Right lobe of liver (tissue), 6 donors: ENCODE measurements around the gene GPR183. TPM values are rescaled to one million over a fixed set of nuclear protein-coding genes. Genes with fewer than 3 reads are reported as not detected.

Experiments used
- ATAC-seq, 4 donors: fragments of 200-7000 bp; cut with Tn5 transposase; one replicate each; pipeline ENCODE4 v1.9.1; 2020; ENCODE audit warnings: mild to moderate bottlenecking in 4 of 4, moderate library complexity in 4 of 4
- DNase-seq, 3 donors: peaks; one replicate each; pipeline ENCODE4 v3.0.0-alpha.2; 2020
- H3K27ac ChIP-seq, 3 donors: fragments of 200-600 bp; one replicate each; pipeline ENCODE4 v1.8.0; 2022
- H3K27me3 ChIP-seq, 2 donors: fragments of 200-600 bp; one replicate each; pipeline ENCODE4 v1.8.0; 2022
- H3K36me3 ChIP-seq, 4 donors: fragments of 200-600 bp; sonication (generic) in 1 of 4; one replicate each; pipeline versions ENCODE4 v1.5.1 to v1.8.0; 2017 to 2022; ENCODE audit warnings: control low read depth in 1 of 4
- H3K4me1 ChIP-seq, 4 donors: fragments of 200-600 bp; sonication (generic) in 1 of 4; one replicate each; pipeline versions ENCODE4 v1.5.1 to v1.8.0; 2017 to 2022; ENCODE audit warnings: control low read depth in 1 of 4
- H3K4me3 ChIP-seq, 3 donors: fragments of 200-600 bp; one replicate each; pipeline ENCODE4 v1.8.0; 2022
- H3K9me3 ChIP-seq, 4 donors: fragments of 200-600 bp; sonication (generic) in 1 of 4; one replicate each; pipeline versions ENCODE4 v1.5.1 to v1.8.0; 2017 to 2022; ENCODE audit warnings: control low read depth in 1 of 4
- POLR2A ChIP-seq: fragments of 450-650 bp; IDR thresholded peaks from one replicate; pipeline ENCODE4 v1.6.1; 2017; ENCODE audit warnings: antibody characterized with exemption, mild to moderate bottlenecking
- WGBS: methylation state at CpG from one replicate; pipeline ENCODE4 v1.1.6; 2018; ENCODE audit warnings: low coverage, low lambda C conversion rate; ENCODE audit not compliant: insufficient coverage; ENCODE audit errors: missing lambda C conversion rate; 5-methylcytosine and 5-hydroxymethylcytosine counted together
- intact Hi-C, 2 donors: fragments of 100-400 bp; cut with DNase I; formaldehyde crosslinking; loops; one replicate each; pipeline versions ENCODE4 v1.11.2 to v1.14.1; 2022
- total RNA-seq, 6 experiments: library from RNA; depleted of rRNA in 2 of 6; stranded (reverse); fragments of >200 nt in 2 of 6; fragmentation: NEBNext Ultra II Directional in 3 of 6; extraction: Animal tissue kit (Norgen Biotek cat#: 25700) in 3 of 6; gene quantifications; one replicate each; pipeline versions ENCODE4 v1.1.0 to v1.2.4, GENCODE V29; 2016 to 2023
- TF ChIP-seq, protein P1 (sequence below), 4 donors: fragments of 200-600 bp in 3 of 4; fragments of 450-650 bp in 1 of 4; IDR thresholded peaks; one replicate each; pipeline versions ENCODE4 v1.5.1 to v1.8.0; 2016 to 2022; ENCODE audit warnings: antibody characterized with exemption in 4 of 4, mild to moderate bottlenecking in 2 of 4
- donor health status: DM: no; HTN: yes; CAD: no.
- donor health status: DM: no; HTN: no; CAD: no.
- donor health status: DM: no; HTN: no; CAD: no.
- donor health status: DM: no; HTN: yes; CAD: no.
- donor health status: DM: no; HTN: yes; CAD: no.

GPR183 gene
- total RNA-seq, 6 experiments from 2014 or later = 0.26 to 3.2 (median 1.0) TPM

GRCh38 chr13:99311748-99312492, 4.7 kb upstream of the GPR183 start:
- Histone ChIP-seq H3K4me1 (peaks cover 0 to 10% (median 0%) of the 10 kb centered on the region in 4 donors), H3K4me3 (no peak overlapping the region), H3K9me3 (no peaks in the 10 kb centered on the region), H3K36me3 (no peaks in the 10 kb centered on the region), H3K27me3 (no peaks in the 10 kb centered on the region), H3K27ac (no peak overlapping the region)
- WGBS = 83% methylated on average over 8 of the region's 10 CpGs
- no peak for DNase-seq
- TF ChIP-seq, protein P1, sequence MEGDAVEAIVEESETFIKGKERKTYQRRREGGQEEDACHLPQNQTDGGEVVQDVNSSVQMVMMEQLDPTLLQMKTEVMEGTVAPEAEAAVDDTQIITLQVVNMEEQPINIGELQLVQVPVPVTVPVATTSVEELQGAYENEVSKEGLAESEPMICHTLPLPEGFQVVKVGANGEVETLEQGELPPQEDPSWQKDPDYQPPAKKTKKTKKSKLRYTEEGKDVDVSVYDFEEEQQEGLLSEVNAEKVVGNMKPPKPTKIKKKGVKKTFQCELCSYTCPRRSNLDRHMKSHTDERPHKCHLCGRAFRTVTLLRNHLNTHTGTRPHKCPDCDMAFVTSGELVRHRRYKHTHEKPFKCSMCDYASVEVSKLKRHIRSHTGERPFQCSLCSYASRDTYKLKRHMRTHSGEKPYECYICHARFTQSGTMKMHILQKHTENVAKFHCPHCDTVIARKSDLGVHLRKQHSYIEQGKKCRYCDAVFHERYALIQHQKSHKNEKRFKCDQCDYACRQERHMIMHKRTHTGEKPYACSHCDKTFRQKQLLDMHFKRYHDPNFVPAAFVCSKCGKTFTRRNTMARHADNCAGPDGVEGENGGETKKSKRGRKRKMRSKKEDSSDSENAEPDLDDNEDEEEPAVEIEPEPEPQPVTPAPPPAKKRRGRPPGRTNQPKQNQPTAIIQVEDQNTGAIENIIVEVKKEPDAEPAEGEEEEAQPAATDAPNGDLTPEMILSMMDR (IDR thresholded peaks at IDR 0.05) = no peak
- TF ChIP-seq POLR2A = no peak
- intact Hi-C loops = no loop called here
- no peak for ATAC-seq

DNA sequence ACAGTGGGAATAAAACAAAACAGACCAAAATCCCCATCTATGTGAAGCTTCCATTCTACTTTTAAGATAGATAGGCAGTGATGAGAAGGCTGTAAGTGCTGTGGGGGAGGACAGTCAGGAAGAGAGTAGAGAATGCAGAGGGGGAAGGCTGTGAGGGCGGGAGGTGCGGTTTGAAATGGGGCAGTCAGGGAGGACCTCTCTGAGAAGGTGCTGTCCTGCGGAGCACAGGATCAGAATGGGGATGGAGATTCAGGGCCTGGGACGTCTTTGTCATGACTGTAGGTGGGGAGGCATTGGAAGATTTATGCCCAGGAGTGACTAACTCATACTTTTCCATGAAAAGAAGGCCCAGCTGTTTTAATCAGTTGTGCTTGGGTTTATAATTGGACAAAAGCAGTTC, 3.9 kb upstream of the GPR183 start:
- intact Hi-C loops = no loop called here

GRCh38 chr13:99310382-99311031, 3.3 kb upstream of the GPR183 start:
- 77% methylated on average over 4 of the region's 4 CpGs for WGBS
- H3K27me3 ChIP-seq = no peaks in the 10 kb centered on the region
- no peak overlapping the region for H3K27ac ChIP-seq
- H3K9me3 ChIP-seq = no peaks in the 10 kb centered on the region
- TF ChIP-seq, protein P1 (IDR thresholded peaks at IDR 0.05) = no peak
- no peak for TF ChIP-seq POLR2A
- H3K36me3 ChIP-seq = no peaks in the 10 kb centered on the region
- ATAC-seq = no peak
- H3K4me3 ChIP-seq = no peak overlapping the region
- peaks cover 0 to 10% (median 0%) of the 10 kb centered on the region in 4 donors for H3K4me1 ChIP-seq
- intact Hi-C loops = no loop called here
- no peak for DNase-seq

More for the DNA sequence above, 3.9 kb upstream of the GPR183 start:
- H3K36me3 ChIP-seq = no peaks in the 10 kb centered on the region
- TF ChIP-seq, protein P1 (IDR thresholded peaks at IDR 0.05) = no peak
- no peak for TF ChIP-seq POLR2A
- ATAC-seq = no peak
- no peaks in the 10 kb centered on the region for H3K27me3 ChIP-seq
- WGBS = 88% methylated on average over 3 of the region's 4 CpGs
- H3K27ac ChIP-seq = no peak overlapping the region
- no peak overlapping the region for H3K4me3 ChIP-seq
- no peaks in the 10 kb centered on the region for H3K9me3 ChIP-seq
- DNase-seq = no peak
- H3K4me1 ChIP-seq = peaks cover 0 to 10% (median 0%) of the 10 kb centered on the region in 4 donors

- no peak for ATAC-seq
- TF ChIP-seq, protein P1 (IDR thresholded peaks at IDR 0.05) = no peak
- no peak for TF ChIP-seq POLR2A
- whole genome bisulfite sequencing = 80% methylated on average over 2 of the region's 3 CpGs
- Histone ChIP-seq H3K4me3 (no peak overlapping the region), H3K4me1 (peaks cover 0 to 4% (median 0%) of the 10 kb centered on the region in 4 donors), H3K27ac (peak overlapping the region in 1 of 3 donors; percentile 22), H3K9me3 (no peaks in the 10 kb centered on the region), H3K36me3 (no peaks in the 10 kb centered on the region), H3K27me3 (no peaks in the 10 kb centered on the region)
- intact Hi-C loops = no loop called here
- no peak for DNase-seq
Observed at GRCh38 chr13:99308471-99309087, 1.4 kb upstream of the GPR183 start.
